HL-60 (cell line): ENCODE results near the gene OTOS.

Source experiments
- DNase-seq, 2 experiments: peaks; one replicate each; pipeline ENCODE4 v3.0.0-alpha.2; 2010 to 2020; ENCODE audit warnings: low read depth in 1 of 2, low spot score in 1 of 2
- H3K27ac ChIP-seq: fragments of 250-450 bp; sonication (Bioruptor Pico); replicated peaks from 2 replicates; pipeline ENCODE4 v1.5.1; 2020; ENCODE audit warnings: mild to moderate bottlenecking, moderate library complexity
- H3K27me3 ChIP-seq: fragments of 250-450 bp; sonication (Bioruptor Pico); 2 replicates; pipeline ENCODE4 v1.5.1; 2021; ENCODE audit warnings: mild to moderate bottlenecking, moderate library complexity; ENCODE audit not compliant: insufficient read depth, poor library complexity, severe bottlenecking
- H3K4me3 ChIP-seq: replicated peaks from 2 replicates; pipeline ENCODE4 v1.5.1; 2011; ENCODE audit warnings: mild to moderate bottlenecking, control low read depth, low read length; ENCODE audit not compliant: insufficient read depth
- GABPA ChIP-seq: IDR thresholded peaks from 2 replicates; pipeline ENCODE4 v1.6.1; 2012; ENCODE audit warnings: low read depth
- POLR2AphosphoS5 ChIP-seq: IDR thresholded peaks from 2 replicates; pipeline ENCODE4 v1.6.1; 2012; ENCODE audit warnings: low read depth
- REST ChIP-seq: IDR thresholded peaks from 2 replicates; pipeline ENCODE4 v1.6.1; 2012; ENCODE audit warnings: low read depth; ENCODE audit not compliant: insufficient replicate concordance
- SPI1 ChIP-seq: IDR thresholded peaks from 2 replicates; pipeline ENCODE4 v1.6.1; 2012; ENCODE audit warnings: low read depth, mild to moderate bottlenecking, borderline replicate concordance
- TF ChIP-seq, protein P1 (sequence below): IDR thresholded peaks from one replicate; pipeline ENCODE4 v1.5.1; 2011; ENCODE audit warnings: low read length, control low read depth, inconsistent platforms; ENCODE audit not compliant: insufficient read depth

Gene OTOS

GRCh38 chr2:240141736-240142135 is 1.3 kb upstream of the OTOS start:
- Histone ChIP-seq H3K27ac (no peak overlapping the region), H3K27me3 (no peaks in the 10 kb centered on the region), H3K4me3 (no peak overlapping the region)
- no peak for TF ChIP-seq REST
- no peak for TF ChIP-seq POLR2AphosphoS5
- TF ChIP-seq, protein P1, sequence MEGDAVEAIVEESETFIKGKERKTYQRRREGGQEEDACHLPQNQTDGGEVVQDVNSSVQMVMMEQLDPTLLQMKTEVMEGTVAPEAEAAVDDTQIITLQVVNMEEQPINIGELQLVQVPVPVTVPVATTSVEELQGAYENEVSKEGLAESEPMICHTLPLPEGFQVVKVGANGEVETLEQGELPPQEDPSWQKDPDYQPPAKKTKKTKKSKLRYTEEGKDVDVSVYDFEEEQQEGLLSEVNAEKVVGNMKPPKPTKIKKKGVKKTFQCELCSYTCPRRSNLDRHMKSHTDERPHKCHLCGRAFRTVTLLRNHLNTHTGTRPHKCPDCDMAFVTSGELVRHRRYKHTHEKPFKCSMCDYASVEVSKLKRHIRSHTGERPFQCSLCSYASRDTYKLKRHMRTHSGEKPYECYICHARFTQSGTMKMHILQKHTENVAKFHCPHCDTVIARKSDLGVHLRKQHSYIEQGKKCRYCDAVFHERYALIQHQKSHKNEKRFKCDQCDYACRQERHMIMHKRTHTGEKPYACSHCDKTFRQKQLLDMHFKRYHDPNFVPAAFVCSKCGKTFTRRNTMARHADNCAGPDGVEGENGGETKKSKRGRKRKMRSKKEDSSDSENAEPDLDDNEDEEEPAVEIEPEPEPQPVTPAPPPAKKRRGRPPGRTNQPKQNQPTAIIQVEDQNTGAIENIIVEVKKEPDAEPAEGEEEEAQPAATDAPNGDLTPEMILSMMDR, result no peak
- no peak for TF ChIP-seq GABPA
- TF ChIP-seq SPI1, result no peak
- no peak for DNase-seq

- TF ChIP-seq, protein P1, result no peak
- no peak for TF ChIP-seq REST
- TF ChIP-seq GABPA, result no peak
- no peak for TF ChIP-seq POLR2AphosphoS5
- no peak for TF ChIP-seq SPI1
- Histone ChIP-seq H3K4me3 (no peak overlapping the region), H3K27ac (no peak overlapping the region), H3K27me3 (no peaks in the 10 kb centered on the region)
- DNase-seq, result no peak
Observed at GRCh38 chr2:240140920-240141319, 462 bp upstream of the OTOS start.

- DNase-seq, result no peak
- Histone ChIP-seq H3K4me3 (no peak overlapping the region), H3K27ac (no peak overlapping the region), H3K27me3 (no peaks in the 10 kb centered on the region)
- TF ChIP-seq POLR2AphosphoS5 (no peak), GABPA (no peak), SPI1 (no peak), REST (no peak)
- TF ChIP-seq, protein P1, result no peak
Observed at GRCh38 chr2:240139666-240140393, 628 bp downstream of the OTOS start.
